Hematopoietic multipotent progenitor cell treated with erythropoietin and hydrocortisone succinate and interleukin-3 and kit ligand, for 17 days (in vitro differentiated cells): ENCODE results near the gene TMEM33.

Experiments used
- DNase-seq: peaks from one replicate; pipeline ENCODE4 v3.0.0-alpha.2; 2015; ENCODE audit warnings: low spot score

TMEM33 gene

DNA sequence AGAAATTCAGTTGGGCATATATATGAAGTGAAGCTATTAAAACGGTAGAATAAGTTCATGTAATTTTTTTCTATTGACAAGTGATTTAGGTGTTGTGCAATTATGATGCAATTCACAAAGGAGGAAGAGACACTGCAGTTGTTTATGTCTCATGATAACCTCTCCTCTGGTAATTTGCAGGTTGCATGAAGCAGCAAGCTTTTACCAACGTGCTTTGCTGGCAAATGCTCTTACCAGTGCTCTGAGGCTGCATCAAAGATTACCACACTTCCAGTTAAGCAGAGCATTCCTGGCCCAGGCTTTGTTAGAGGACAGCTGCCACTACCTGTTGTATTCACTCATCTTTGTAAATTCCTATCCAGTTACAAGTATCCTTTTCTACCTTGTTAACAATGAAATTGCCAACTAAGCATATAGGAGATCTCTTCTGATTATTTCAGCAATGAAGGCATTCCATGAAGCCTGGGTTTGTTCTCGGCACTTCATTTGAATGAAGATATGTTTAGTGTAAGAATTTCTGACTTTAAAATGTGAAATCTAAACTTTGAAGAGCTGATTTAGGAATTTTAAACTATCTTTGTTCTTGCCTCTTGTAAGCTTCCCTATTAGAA lies 3.9 kb downstream of the TMEM33 start:
- DNase-seq: no peak

DNA sequence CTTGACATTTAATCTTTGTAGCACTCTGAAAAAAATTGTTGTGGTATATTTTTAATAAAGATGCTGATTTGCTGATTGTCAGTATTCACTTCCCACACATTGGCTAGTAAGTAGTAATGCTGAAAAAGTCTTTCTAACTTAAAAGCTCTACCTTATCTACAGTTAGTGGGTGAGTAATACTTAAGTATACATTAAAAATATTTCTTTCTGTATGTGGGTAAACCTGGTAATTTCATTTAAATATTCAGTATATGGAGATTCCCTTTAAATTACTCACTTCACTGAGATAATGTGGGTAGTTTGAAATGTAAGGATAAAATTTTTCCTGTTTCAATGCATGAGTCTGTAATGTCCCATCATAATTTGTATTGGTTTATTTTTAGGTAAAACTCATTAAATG lies 5.6 kb downstream of the TMEM33 start:
- DNase-seq: no peak

DNA sequence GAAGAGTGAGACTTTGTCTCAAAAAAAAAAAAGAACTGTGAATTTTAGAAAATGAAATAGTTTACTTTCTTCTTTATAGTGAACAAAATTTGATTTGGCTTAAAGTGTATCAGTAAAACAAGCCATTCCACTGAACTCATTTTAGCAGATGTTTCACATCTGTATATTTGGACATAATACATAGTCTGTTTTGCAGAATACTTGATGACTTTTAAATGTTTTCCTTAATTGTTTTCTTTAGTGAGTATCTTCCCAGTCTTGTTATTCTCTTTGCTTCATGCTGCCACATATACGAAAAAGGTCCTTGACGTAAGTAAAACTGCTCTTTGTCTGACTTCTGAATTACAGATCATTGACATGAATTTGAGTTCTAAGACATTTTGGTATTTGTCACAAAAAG lies 8.3 kb downstream of the TMEM33 start:
- no peak for DNase-seq

DNA sequence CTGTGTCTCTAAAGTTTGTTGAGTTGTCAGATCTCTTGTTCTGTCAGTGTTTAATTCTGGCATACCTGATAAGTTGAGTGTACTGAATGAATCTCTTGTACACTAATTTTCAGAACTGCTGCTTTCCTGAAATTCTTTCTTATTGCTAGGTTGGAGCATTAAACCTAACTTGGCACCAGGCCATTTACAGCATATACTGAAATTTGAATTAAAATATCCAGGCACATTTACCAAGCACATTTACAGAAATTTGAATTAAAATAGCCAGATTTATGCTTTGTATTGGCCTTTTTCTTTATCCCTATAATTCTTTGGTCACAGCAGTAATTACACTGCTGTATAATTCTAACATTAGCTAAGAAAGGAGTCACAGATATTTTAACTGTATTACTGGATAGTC lies 8.9 kb downstream of the TMEM33 start:
- no peak for DNase-seq

DNA sequence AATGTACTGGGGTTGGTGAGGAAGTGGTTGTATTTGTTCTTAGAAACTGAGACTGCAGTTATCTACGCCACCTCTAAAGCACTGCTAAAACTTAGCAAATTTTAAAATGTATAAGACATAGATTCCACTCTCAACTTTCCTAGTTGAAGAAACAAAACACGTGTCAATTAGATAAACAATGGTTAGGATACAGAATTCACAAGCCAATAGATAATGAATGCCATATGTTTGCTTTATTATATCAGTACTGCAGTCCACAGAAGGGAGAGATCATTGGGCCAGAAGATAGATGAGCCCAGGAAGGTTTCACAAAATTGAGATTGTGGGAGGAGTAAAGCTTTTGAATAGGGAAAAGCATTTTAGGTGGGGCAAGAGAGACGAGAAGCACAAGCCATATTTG lies 14.3 kb downstream of the TMEM33 start:
- no peak for DNase-seq

DNA sequence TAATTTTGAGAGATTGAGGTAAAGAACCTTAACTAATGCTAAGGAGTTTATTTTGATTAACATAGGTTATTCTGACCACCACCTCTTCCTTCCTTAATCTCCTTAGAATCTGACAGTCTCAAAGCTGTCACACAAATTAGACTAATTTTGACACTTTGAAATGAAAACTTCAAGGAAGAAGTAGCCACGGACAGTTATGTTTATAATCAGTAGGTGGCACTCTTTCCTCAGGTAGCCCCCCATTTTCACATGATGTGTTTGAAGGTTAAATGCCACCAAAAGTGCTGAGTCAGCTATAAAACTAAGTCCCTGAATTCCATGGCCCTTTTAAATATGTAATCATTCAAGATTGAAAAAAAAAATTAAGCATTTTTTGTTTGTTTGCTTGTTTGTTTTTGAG lies 22.4 kb downstream of the TMEM33 start:
- DNase-seq: peak; percentile 75

DNA sequence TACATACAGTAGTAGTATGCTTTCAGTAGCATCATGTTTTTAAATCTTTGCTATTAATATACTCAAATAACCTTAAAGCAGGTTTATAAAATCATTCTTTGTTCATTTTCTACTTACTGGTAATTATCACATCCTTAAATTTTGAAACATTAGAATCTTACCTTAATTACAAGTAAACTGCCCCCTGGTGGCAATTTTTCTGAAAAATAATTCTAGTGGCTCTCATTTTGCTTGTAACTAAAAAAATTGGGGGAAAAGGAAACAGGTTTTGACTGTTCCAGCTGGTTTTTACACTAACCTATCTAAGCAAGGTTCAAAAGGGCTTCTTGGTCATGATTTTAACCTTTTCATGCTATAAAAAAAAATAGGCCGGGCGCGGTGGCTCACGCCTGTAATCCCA lies 27.9 kb downstream of the TMEM33 start:
- DNase-seq: peak; percentile 42

DNA sequence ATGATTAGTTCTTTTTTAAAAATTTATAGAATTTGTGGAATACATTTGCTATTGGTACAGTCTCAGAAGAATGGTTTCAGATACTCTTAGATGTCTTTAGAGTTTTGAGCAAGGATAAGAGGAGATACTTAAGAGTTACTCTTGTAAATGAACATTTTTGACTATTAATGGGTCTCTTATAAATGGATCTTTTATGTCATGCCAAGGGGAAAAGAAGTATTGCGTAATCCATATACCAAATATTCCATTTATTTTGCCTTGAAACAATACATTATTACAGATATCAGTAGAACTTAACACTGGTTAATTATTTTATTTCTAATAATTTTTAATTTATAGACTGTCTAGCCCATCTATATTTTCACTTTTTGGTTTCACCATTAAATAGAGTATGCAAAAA lies 29.2 kb downstream of the TMEM33 start:
- no peak for DNase-seq

DNA sequence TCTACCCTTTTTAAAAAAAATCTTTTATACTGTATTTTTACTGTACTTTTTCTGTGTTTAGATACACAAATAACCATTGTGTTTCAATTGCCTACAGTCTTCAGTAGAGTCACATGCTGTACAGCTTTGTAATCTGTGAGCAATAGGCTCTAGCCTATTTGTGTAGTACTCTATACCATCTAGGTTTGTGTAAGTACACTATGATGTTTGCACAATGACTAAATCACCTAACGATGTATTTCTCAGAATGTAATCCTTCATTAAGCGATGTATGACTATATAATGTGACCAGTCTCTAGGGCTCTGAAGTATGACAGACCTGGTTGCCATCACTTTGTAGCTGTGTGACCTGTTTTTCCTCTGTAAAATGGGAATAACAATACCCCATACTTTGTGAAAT lies 32.2 kb downstream of the TMEM33 start:
- DNase-seq: no peak

DNA sequence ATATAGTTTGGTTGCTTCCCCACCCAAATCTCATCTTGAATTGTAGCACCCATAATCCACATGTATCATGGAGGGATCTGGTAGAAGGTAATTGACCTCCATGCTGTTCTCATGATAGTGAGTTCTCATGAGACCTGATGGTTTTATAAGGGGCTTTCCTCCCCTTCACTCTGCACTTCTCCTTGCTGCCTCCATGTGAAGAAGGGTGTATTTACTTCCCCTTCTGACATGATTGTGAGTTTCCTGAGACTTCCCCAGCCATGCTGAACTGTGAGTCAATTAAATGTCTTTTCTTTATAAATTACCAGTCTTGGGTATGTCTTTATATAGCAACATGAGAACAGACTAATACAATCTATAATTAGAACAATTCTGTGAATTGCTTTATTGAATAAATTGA lies 34.4 kb downstream of the TMEM33 start:
- no peak for DNase-seq

DNA sequence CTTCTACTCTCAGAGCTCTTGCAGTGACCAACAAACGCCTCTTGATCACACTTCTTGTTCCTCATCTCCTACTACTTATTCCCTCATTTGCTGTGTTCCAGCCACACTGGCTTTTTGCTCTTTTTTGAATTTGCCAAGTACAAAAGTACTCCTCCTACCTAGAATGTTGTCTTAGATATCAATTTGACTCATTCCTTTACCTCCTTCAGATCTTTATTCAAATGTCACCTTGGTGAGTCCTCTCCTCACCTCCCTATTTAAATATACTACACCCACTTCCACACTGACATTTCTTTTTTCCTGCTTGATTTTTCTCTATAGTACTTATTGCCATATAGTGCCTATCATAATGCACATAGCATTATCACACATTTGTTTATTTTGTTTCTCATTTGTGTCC lies 40.1 kb downstream of the TMEM33 start:
- no peak for DNase-seq

DNA sequence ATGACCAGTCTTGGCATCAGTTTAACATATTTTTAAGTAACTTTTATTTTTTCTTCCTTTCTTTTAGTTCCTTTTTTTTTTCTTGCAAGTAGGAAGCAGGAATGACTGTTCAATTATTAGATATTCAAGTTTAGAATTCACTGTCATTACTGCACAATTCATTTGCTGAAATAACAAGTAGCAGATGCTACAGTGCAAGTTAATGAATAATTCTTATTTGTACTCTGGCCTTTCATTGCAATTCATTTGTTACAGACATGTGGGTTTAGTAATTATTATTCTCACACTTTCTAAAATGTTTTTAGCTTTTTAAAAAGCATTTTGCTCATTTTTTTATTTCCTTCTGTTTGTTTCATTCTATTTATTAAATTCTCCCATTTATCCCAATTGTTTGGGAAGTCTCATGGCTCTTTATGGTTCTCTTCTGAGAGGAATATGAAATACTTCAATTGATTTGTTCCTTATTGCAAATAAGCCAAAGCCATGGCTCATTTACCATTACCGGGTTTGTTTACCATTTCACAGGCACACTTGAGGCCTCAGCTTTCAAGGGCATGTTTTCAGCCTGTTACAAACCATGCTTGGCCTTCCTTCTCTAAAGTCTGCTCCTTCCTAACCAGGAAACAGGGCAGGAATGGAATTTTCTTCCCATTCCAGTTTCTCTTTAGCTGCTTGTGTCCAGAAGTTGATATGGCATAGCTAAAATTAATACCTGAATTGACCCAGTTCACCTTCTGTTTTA lies 41.7 kb downstream of the TMEM33 start:
- no peak for DNase-seq

DNA sequence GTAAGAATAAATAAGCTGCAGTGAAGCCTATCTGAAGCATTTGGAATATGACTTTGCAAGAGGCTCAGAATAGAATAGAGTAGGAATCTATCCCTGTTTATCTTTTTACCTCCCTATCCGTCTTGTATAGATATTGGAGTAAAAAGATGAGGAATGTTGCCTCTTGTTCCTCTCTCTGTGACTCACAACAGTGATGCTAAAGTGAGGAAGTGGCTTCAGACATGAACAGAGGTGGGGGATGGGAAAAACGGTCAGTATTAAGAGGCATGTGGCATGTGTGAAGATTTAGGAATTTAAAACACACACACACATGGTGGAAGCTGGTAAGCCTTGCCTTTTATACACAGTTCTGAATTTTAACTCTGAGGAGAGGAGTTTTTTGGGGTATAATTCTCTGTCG lies 42.5 kb downstream of the TMEM33 start:
- DNase-seq: no peak

DNA sequence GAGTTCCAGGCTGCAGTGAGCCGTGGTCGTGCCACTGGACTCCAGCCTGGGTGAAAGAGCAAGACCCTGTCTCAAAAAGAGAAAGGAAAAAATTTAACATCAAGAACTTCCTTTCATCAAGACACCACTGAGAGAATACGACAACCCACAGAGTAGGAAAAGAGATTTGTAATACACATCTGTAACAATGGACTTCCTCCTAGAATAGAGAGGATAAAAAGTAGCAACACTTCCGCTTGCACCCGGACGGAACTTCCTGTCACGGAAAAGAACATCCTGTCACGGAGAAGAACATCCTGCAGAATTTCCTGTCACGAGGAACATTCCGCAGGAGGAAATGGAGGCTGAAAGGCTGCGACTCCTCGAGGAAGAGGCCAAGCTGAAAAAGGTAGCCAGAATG lies 46.2 kb downstream of the TMEM33 start, which contains the start of gene DCAF4L1:
DCAF4L1 (plus strand) TSS at position 301 of the 400 bp plus-strand sequence; CDS start at position 338, 37 bp downstream.
- no peak for DNase-seq

DNA sequence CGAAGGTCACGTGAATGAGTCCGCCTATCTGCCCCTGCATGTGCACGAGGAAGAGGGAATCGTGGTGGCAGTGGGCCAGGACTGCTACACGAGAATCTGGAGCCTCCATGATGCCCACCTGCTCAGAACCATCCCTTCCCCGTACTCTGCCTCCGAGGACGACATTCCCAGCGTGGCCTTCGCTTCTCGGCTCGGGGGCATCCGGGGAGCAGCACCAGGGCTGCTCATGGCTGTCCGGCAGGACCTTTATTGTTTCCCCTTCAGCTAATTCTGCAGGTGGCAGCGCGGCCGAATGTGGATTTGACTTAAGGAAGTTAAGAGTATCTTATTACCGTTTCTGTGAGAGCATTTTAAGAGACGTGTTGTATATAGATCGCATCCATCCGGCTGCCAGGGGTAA lies 47.5 kb downstream of the TMEM33 start:
- DNase-seq: no peak

DNA sequence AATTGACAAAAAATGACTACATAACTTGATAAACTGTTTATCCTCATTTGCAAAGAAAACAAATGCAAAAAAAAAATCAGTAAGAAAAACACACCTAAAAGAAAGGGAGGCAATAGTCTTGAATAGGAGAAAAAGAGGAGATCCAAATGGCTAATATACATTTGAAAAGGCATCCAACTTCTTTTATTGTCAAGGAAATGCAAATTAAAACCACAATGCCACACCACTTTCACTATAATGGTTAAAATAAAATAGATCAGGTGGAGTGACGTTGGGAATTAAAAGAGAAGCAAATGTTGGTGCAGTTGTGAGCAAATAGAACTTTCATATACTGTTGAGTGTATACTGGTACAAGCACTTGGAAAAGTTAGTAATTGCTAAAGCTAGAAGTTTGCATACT lies 49.9 kb downstream of the TMEM33 start:
- DNase-seq: no peak

DNA sequence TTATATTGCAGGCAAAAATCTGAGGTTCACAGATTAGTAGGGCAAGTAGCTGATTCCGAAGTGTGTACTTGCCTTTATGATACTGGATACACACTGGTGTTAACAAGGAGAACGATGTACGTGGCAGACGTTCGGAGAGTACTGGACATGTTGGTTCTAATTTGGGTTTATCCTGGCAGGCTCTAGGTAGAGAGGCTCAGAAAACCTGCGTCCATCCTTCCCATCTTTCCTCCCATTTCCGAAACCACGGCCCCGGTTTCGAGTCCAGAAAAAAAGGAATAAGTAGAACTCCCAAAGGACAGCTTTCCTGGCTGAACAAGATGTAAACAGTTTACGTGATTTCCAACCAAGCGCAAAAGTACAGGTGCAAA lies 54.8 kb downstream of the TMEM33 start:
- no peak for DNase-seq

DNA sequence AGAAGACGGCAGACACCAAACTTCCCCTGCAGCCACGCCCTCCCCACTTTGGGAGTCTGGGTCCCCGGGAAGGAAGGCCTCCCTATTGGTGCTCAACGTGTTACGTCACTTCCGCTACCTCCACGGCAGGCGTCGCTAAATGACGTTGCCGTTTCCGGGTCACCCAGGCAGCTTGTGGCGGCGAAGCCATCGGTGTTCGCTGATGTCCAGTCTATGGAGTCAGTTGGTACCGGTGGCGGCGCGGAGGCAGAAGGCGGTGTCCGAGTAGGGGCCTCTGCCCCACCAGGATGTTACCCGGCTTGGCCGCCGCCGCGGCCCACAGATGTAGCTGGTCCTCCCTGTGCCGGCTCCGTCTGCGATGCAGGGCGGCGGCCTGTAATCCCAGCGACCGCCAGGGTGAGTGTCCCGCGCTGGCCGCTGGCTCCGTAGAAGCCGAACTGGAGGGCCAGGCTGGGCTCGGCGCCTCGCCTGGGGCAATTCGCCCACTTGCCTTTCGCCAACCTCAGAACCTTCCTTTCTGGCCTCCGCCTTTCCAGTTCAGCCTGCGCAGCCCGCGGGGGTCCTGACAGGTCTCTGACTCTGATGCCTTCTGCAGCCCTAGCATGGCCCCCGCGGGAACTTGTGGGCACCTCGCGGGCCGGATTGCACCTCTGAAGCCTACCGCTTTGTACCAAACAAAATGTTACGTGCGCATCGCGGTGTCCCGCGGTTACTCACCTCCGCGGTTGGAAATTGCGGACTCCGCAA lies 55.3 kb downstream of the TMEM33 start, which contains the start of gene SLC30A9:
SLC30A9 (plus strand) TSS at position 166 of the 747 bp plus-strand sequence; CDS start at position 288, 122 bp downstream.
- peak; percentile 97 for DNase-seq

DNA sequence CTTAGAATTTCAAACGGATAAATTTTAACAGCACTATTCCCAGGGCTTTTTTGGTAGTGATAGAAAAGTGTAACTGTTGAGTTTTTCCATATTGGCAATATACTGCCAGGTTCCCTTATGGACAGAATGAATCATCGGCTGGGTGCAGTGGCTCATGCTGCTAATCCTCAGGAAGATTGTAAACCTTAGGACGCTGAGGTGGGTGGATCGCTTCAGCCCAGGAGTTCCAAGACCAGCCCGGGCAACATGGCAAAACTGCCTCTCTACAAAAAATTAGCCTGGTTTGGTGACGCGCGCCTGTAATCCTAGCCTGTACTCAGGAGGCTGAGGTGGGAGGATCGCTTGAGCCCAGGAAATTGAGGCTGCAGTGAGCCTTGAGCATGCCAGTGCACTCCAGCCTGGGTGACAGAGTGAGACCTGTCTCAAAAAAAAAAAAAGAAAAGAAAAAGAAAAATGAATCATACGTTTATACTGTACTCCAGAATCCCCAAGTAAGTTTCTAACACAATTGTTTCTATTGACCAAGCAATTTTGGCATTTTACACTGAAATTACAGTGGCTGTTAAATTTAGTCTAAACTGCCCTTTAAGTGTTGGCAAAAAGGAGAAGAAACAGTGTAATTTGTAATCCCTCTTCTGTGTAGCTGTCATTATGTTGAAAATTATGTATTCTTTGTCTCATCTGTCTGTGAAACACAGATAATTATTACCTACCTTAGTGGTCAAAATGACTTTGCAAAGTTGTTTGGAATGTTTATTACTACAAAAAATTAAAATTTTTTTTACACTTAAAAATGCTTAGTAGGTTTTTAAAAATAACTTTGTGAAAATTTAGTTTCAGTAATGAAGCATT lies 56.9 kb downstream of the TMEM33 start:
- DNase-seq: peak; percentile 22

DNA sequence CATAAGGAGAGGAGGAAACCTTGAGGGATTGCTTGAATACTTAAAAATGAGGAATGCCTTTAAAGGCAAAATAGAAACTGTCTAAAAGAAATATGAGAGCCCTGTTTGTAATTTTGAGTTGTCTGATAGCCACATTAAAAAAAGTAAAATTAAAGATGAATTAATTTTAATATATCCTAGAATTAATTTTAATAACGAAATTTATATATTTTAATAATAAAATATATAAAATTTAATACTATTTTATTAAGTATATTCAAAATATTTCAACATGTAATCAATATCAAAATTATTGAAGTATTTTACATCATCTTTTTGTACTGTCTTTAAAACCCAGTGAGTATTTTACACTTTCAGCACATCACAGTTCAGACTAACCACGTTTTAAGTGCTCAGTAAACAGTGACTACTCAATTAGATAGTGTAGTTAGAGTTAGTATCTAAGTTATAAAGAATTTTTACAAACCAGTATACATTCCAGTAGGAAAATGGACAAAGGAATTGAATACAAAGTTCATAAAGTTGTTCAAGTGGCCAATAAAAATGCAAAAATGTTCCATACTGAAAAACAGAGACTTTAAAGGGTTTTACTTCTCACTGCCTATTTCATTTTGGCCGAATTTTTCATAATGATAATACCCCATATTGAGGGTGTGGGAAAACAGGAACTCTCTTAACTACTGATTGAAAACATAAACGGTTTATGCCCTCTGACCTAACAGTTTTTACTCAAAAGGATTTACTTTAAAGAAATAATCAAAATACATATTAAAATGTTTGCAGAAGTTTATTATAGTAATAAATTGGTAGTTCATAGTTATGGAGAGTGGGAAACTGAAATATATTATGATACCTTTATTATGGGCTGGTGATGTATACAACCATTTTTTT lies 58.0 kb downstream of the TMEM33 start:
- no peak for DNase-seq

DNA sequence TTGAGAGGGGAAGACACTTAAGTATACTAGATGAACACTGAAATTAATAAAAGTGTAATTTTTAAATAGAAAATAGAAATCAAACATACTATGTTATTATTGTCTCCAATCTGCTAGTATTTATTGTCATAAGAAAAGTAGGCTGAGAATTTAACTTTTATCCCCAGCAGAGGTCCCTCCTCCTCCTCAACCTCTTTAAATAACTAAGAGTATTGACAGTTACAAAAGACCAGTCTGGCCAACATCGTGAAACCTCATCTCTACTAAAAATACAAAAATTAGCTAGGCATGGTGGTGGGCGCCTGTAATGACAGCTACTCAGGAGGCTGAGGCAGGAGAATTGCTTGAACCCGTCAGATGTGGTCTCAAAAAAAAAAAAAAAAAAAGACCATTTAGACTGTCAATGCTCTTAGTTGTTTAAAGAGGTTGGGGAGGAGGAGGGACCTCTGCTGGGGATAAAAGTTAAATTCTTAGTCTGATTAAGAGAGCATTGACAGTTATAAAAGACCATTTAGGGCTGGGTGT lies 59.3 kb downstream of the TMEM33 start:
- no peak for DNase-seq
